HG03060 (cell line): ENCODE measurements around the gene GLYATL1.
A peak's percentile ranks its signal among the peaks of the same experiment; 100 is the strongest.
"Not testable (repeated sequence)": the region's sequence is repeated elsewhere in the genome, so short reads cannot be mapped to it uniquely, and the experiment has no call there.

Experiments used
- ATAC-seq: cut with Tn5 transposase; IDR thresholded peaks from one replicate; pipeline ENCODE4 v1.9.1; 2021; ENCODE audit warnings: low read depth, moderate number of reproducible peaks; ENCODE audit not compliant: unreplicated experiment

The GLYATL1 gene

DNA sequence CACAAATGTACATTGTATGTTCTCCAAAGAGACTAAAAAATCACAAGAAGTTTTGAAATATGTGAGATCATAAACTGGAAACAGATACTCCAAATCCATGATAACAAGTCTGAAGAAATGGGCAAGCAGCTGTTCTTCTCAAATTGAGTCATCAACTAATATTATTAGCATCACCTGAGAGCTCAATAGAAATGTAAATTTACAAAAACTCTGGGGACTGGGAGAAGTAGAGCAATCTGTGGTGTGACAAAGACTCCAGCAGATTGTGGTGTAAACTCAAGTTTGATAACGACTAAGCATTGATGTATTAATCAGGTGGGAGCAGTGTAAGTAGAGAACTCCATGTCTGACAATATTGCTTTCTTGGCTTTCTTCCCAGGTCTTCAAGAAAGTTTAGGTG lies 53.2 kb downstream of the GLYATL1 start:
- no peak for ATAC-seq

DNA sequence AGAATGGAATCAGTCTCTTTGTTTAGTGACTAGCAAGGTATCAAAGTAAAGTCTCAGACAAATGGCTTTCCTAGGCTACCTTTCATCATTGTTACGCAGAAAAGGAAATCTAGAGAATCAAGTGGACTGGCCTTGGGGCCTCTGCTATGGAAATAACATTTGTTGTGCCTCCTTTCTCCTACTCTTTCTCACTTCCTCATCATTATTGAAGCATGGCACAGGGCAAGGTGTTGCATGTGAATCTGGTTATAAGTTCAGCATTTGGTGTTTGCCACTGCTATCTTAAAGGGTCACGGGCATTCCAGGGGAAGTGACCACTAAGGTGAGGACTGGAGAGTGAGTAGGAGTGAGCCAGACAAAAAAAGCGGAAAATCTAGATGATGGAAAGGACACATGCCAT lies 54.9 kb downstream of the GLYATL1 start:
- no peak for ATAC-seq

- ATAC-seq, result no peak
These were observed 59.4 kb downstream of the GLYATL1 start for GRCh38 chr11:58998480-58999290.

GRCh38 chr11:58999291-58999680 lies 60.0 kb downstream of the GLYATL1 start:
- ATAC-seq, result peak; percentile 89

- ATAC-seq, result no peak
These were observed 60.7 kb downstream of the GLYATL1 start for GRCh38 chr11:59000003-59000402.

GRCh38 chr11:59002006-59002405 lies 62.7 kb downstream of the GLYATL1 start:
- ATAC-seq, result not testable (repeated sequence)
